Breast epithelium (tissue), 3 donors: ENCODE results near the gene FAM163B.

Experiments
- POLR2A ChIP-seq: fragments of 450-650 bp; IDR thresholded peaks from one replicate; pipeline ENCODE4 v1.6.1; 2016; ENCODE audit warnings: antibody characterized with exemption, mild to moderate bottlenecking, moderate library complexity
- POLR2AphosphoS5 ChIP-seq, 3 donors: sonication (generic); formaldehyde crosslinking; IDR thresholded peaks; one replicate each; pipeline ENCODE4 v1.6.1; 2017; ENCODE audit warnings: antibody characterized with exemption in 3 of 3
- TF ChIP-seq, protein P1 (sequence below), 3 donors: fragments of 450-650 bp; IDR thresholded peaks; one replicate each; pipeline ENCODE4 v1.5.1; 2016 to 2017; ENCODE audit warnings: antibody characterized with exemption in 3 of 3, mild to moderate bottlenecking in 3 of 3, moderate library complexity in 3 of 3

GRCh38 chr9:133645021-133645765 is 36.0 kb upstream of the FAM163B start:
- TF ChIP-seq, protein P1, sequence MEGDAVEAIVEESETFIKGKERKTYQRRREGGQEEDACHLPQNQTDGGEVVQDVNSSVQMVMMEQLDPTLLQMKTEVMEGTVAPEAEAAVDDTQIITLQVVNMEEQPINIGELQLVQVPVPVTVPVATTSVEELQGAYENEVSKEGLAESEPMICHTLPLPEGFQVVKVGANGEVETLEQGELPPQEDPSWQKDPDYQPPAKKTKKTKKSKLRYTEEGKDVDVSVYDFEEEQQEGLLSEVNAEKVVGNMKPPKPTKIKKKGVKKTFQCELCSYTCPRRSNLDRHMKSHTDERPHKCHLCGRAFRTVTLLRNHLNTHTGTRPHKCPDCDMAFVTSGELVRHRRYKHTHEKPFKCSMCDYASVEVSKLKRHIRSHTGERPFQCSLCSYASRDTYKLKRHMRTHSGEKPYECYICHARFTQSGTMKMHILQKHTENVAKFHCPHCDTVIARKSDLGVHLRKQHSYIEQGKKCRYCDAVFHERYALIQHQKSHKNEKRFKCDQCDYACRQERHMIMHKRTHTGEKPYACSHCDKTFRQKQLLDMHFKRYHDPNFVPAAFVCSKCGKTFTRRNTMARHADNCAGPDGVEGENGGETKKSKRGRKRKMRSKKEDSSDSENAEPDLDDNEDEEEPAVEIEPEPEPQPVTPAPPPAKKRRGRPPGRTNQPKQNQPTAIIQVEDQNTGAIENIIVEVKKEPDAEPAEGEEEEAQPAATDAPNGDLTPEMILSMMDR (IDR thresholded peaks at IDR 0.05), result no peak
- TF ChIP-seq POLR2AphosphoS5 (IDR thresholded peaks at IDR 0.05) (no peak), POLR2A (no peak)
